HG03575 (cell line): ENCODE results near the gene FOXR1.

ENCODE experiments used
- ATAC-seq: cut with Tn5 transposase; IDR thresholded peaks from one replicate; pipeline ENCODE4 v1.9.1; 2021; ENCODE audit not compliant: unreplicated experiment, insufficient number of reproducible peaks, low FRiP score; ENCODE audit errors: extremely low read depth

Gene FOXR1

GRCh38 chr11:119023741-119024140, 52.2 kb downstream of the FOXR1 start:
- no peak for ATAC-seq

GRCh38 chr11:119024430-119025098, 53.0 kb downstream of the FOXR1 start:
- ATAC-seq: no peak

- ATAC-seq: no peak
Measured at GRCh38 chr11:119025099-119025473, 53.5 kb downstream of the FOXR1 start.

GRCh38 chr11:119025541-119025940, 54.0 kb downstream of the FOXR1 start:
- ATAC-seq: no peak

- ATAC-seq: no peak
Measured at GRCh38 chr11:119025978-119026766, 54.6 kb downstream of the FOXR1 start.

GRCh38 chr11:119026970-119027369, 55.4 kb downstream of the FOXR1 start:
- no peak for ATAC-seq

GRCh38 chr11:119027561-119028345, 56.2 kb downstream of the FOXR1 start:
- ATAC-seq: no peak

- no peak for ATAC-seq
Measured at GRCh38 chr11:119028346-119029068, 56.9 kb downstream of the FOXR1 start.

GRCh38 chr11:119029069-119029339, 57.4 kb downstream of the FOXR1 start:
- ATAC-seq: no peak

GRCh38 chr11:119029340-119030028, 57.9 kb downstream of the FOXR1 start:
- no peak for ATAC-seq

- no peak for ATAC-seq
Measured at GRCh38 chr11:119030029-119030328, 58.4 kb downstream of the FOXR1 start.

- ATAC-seq: peak; percentile 50
Measured at GRCh38 chr11:119030329-119031047, 58.9 kb downstream of the FOXR1 start, which contains the start of gene SLC37A4. Gene SLC37A4, minus strand, starts transcription at chr11:119030877.
